ENCODE measurements around the gene SLC30A7. TPM values are rescaled to one million over a fixed set of nuclear protein-coding genes. Genes with fewer than 3 reads are reported as not detected.

SLC30A7 gene
- total and polyA plus RNA-seq, 2 of the 13 experiments (the other 11 are each of a cell fraction or from before 2014, with no cell fraction given), result 8.3 to 40.8 TPM

- no peak for TF ChIP-seq DDIT3 (CRISPR knock-in tag; IDR thresholded peaks at IDR 0.05)
- peak; percentile 44; the same call in 1 of the 2 replicates for TF ChIP-seq SP4 (CRISPR knock-in tag; IDR thresholded peaks at IDR 0.05)
- TF ChIP-seq ELF3 (CRISPR knock-in tag; IDR thresholded peaks at IDR 0.05), result peak; percentile 54; the same call in 1 of the 2 replicates
- TF ChIP-seq PHF20 (CRISPR knock-in tag; IDR thresholded peaks at IDR 0.05), result peak; percentile 37; the same call in 1 of the 2 replicates
- peak; percentile 84 for TF ChIP-seq HDAC1 (CRISPR knock-in tag; IDR thresholded peaks at IDR 0.05)
- TF ChIP-seq ISX (CRISPR knock-in tag; conservative IDR thresholded peaks at IDR 0.05), result no peak
- 0 out of 2 replicates have a peak, but pooled peaks have one; percentile 1 for TF ChIP-seq ZNF784 (CRISPR knock-in tag; IDR thresholded peaks at IDR 0.05; ENCODE audit: borderline replicate concordance)
- no peak for TF ChIP-seq FOXA1 (IDR thresholded peaks at IDR 0.05)
- no peak for TF ChIP-seq FOXA1 (CRISPR knock-in tag; IDR thresholded peaks at IDR 0.05)
- 0 out of 2 replicates have a peak, but pooled peaks have one; percentile 55 for TF ChIP-seq ZNF839 (CRISPR knock-in tag; IDR thresholded peaks at IDR 0.05; ENCODE audit: borderline replicate concordance)
- TF ChIP-seq ZNF556 (CRISPR knock-in tag; IDR thresholded peaks at IDR 0.05; ENCODE audit: borderline replicate concordance), result no peak; the same call in 1 of the 2 replicates
- peak; percentile 15; the same call in 1 of the 2 replicates for TF ChIP-seq ZNF704 (CRISPR knock-in tag; IDR thresholded peaks at IDR 0.05; ENCODE audit: borderline replicate concordance)
- no peak for TF ChIP-seq MTA3 (CRISPR knock-in tag; IDR thresholded peaks at IDR 0.05)
- no peak for TF ChIP-seq JUN (CRISPR knock-in tag; IDR thresholded peaks at IDR 0.05)
- no peak for TF ChIP-seq ZNF468 (CRISPR knock-in tag; IDR thresholded peaks at IDR 0.05)
- TF ChIP-seq HOXA5 (CRISPR knock-in tag; IDR thresholded peaks at IDR 0.05), result peak; percentile 44; the same call in 1 of the 2 replicates
- no peak for TF ChIP-seq MEIS1 (CRISPR knock-in tag; IDR thresholded peaks at IDR 0.05; ENCODE audit: borderline replicate concordance)
- TF ChIP-seq HOMEZ (CRISPR knock-in tag; IDR thresholded peaks at IDR 0.05; ENCODE audit: low read depth), result no peak
- no peak for TF ChIP-seq ZBTB43 (CRISPR knock-in tag; conservative IDR thresholded peaks at IDR 0.05)
- TF ChIP-seq TARDBP (CRISPR knock-in tag; IDR thresholded peaks at IDR 0.05), result no peak
- TF ChIP-seq FOXP4 (CRISPR knock-in tag; IDR thresholded peaks at IDR 0.05), result 0 out of 2 replicates have a peak, but pooled peaks have one; percentile 15
- TF ChIP-seq ZNF577 (CRISPR knock-in tag; IDR thresholded peaks at IDR 0.05; ENCODE audit: borderline replicate concordance, low read depth), result no peak
Measured at GRCh38 chr1:100894603-100895539, 1.0 kb upstream of the SLC30A7 start, which contains the start of gene EXTL2 (continued).
